ENCODE measurements around the gene EXTL1. TPM values are rescaled to one million over a fixed set of nuclear protein-coding genes. Genes with fewer than 3 reads are reported as not detected.
A peak's percentile ranks its signal among the peaks of the same experiment; 100 is the strongest.

The EXTL1 gene
- under 1 TPM; 0.43 to 0.63 TPM for total RNA-seq
- under 1 TPM; 0.08 to 0.18 TPM for polyA plus RNA-seq
- long read RNA-seq, donor 1, result 0 reads
- long read RNA-seq, donor 2, result 0 reads
- long read RNA-seq, donor 3, result 0 reads
- long read RNA-seq, donor 4, result 0 reads
- long read RNA-seq, donor 5, result 0 reads

DNA sequence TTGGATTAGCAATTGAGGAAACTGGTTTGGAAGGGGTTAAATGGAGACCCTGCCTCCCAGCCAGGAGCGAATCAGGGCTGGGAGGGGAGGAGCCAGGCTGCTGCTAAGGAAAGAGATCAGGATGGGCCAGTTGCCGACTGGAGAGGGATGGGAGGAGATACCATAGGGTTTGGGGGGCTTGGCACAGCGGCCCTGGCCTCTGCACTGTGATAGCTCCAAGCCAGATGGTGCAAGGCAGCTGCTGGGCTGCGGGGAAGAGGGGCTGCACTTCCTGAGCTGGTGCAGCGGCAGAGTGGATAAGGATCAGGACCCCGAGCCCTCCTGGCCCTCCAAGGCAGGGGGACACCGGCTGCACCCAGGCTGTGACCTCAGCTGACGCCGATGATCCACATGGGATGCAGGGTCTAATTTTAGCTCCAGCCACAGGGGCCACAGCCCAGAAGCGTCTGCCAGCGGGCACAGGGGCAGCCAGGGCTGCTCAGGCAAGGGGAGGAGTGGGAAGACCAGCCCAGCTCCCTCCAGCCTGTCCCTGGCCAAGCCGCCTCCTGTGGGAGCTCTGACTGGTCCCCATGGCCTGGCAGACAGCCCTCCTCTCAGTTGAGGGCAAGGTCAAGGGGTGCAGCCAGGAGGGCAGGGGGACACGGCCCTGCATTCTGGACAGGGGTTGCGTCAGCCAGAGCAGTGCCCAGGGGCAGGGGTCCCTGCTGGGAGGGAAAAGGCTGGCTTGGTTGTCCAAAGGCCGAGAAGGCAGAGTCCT lies at the start of gene EXTL1:
EXTL1 (plus strand) TSS at position 129 of the 757 bp plus-strand sequence. CDS start 872 bp downstream, outside the sequence.
- H3K4me1 ChIP-seq (ENCODE audit: control insufficient read depth in 5 of 5, insufficient read depth in 5 of 5, low read length in 5 of 5), result peaks cover 0 to 13% (median 4%) of the 10 kb centered on the region in 5 donors
- TF ChIP-seq, protein P1, sequence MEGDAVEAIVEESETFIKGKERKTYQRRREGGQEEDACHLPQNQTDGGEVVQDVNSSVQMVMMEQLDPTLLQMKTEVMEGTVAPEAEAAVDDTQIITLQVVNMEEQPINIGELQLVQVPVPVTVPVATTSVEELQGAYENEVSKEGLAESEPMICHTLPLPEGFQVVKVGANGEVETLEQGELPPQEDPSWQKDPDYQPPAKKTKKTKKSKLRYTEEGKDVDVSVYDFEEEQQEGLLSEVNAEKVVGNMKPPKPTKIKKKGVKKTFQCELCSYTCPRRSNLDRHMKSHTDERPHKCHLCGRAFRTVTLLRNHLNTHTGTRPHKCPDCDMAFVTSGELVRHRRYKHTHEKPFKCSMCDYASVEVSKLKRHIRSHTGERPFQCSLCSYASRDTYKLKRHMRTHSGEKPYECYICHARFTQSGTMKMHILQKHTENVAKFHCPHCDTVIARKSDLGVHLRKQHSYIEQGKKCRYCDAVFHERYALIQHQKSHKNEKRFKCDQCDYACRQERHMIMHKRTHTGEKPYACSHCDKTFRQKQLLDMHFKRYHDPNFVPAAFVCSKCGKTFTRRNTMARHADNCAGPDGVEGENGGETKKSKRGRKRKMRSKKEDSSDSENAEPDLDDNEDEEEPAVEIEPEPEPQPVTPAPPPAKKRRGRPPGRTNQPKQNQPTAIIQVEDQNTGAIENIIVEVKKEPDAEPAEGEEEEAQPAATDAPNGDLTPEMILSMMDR (IDR thresholded peaks at IDR 0.05; ENCODE audit: control extremely low read depth, extremely low read depth), result no peak
- no peak within 1 kb of the TSS for H3K9ac ChIP-seq (ENCODE audit: insufficient read depth in 1 of 2, low read length in 2 of 2)
- no peak for ATAC-seq (ENCODE audit: insufficient read depth, low FRiP score)
- peak; percentile 74 to 81 (median 77) for DNase-seq
- H3K4me3 ChIP-seq, result no peak within 1 kb of the TSS
- H3K36me3 ChIP-seq (ENCODE audit: control insufficient read depth in 4 of 4, insufficient read depth in 4 of 4, low read length in 4 of 4), result no peaks in the 10 kb centered on the region
- no peaks in the 10 kb centered on the region for H3K27me3 ChIP-seq (ENCODE audit: control insufficient read depth in 3 of 3, insufficient read depth in 3 of 3, low read length in 2 of 3)
- H3K27ac ChIP-seq (ENCODE audit: low read depth in 1 of 2, low read length in 1 of 2), result peak within 1 kb of the TSS; percentile 28 to 90
- no peaks in the 10 kb centered on the region for H3K9me3 ChIP-seq (ENCODE audit: control insufficient read depth in 4 of 4, insufficient read depth in 3 of 4, low read length in 3 of 4)
- WGBS, 2 donors, result 50 to 62% methylated on average over 15 of the region's 15 CpGs

GRCh38 chr1:25971811-25972180 lies 49.8 kb upstream of the EXTL1 start:
- DNase-seq (no peak), ATAC-seq (ENCODE audit: insufficient read depth, low FRiP score) (no peak)
- Histone ChIP-seq H3K27me3 (ENCODE audit: control insufficient read depth in 3 of 3, insufficient read depth in 3 of 3, low read length in 2 of 3) (no peaks in the 10 kb centered on the region), H3K9me3 (ENCODE audit: control insufficient read depth in 4 of 4, insufficient read depth in 3 of 4, low read length in 3 of 4) (no peaks in the 10 kb centered on the region), H3K36me3 (ENCODE audit: control insufficient read depth in 4 of 4, insufficient read depth in 4 of 4, low read length in 4 of 4) (peaks cover 3 to 38% (median 18%) of the 10 kb centered on the region in 4 donors), H3K27ac (ENCODE audit: low read depth in 1 of 2, low read length in 1 of 2) (no peak overlapping the region), H3K4me1 (ENCODE audit: control insufficient read depth in 5 of 5, insufficient read depth in 5 of 5, low read length in 5 of 5) (no peaks in the 10 kb centered on the region), H3K4me3 (no peak overlapping the region), H3K9ac (ENCODE audit: insufficient read depth in 1 of 2, low read length in 2 of 2) (no peak overlapping the region)
- TF ChIP-seq, protein P1 (IDR thresholded peaks at IDR 0.05; ENCODE audit: control extremely low read depth, extremely low read depth), result no peak
- WGBS, 2 donors, result 58 to 67% methylated on average over 1 of the region's 1 CpG

- Histone ChIP-seq H3K9ac (ENCODE audit: insufficient read depth in 1 of 2, low read length in 2 of 2) (no peak overlapping the region), H3K9me3 (ENCODE audit: control insufficient read depth in 4 of 4, insufficient read depth in 3 of 4, low read length in 3 of 4) (no peaks in the 10 kb centered on the region), H3K4me1 (ENCODE audit: control insufficient read depth in 5 of 5, insufficient read depth in 5 of 5, low read length in 5 of 5) (no peaks in the 10 kb centered on the region), H3K36me3 (ENCODE audit: control insufficient read depth in 4 of 4, insufficient read depth in 4 of 4, low read length in 4 of 4) (peaks cover 3 to 32% (median 18%) of the 10 kb centered on the region in 4 donors), H3K4me3 (no peak overlapping the region), H3K27me3 (ENCODE audit: control insufficient read depth in 3 of 3, insufficient read depth in 3 of 3, low read length in 2 of 3) (no peaks in the 10 kb centered on the region), H3K27ac (ENCODE audit: low read depth in 1 of 2, low read length in 1 of 2) (no peak overlapping the region)
- WGBS, 2 donors, result 94 to 95% methylated on average over 6 of the region's 6 CpGs
- DNase-seq (no peak), ATAC-seq (ENCODE audit: insufficient read depth, low FRiP score) (no peak)
- TF ChIP-seq, protein P1 (IDR thresholded peaks at IDR 0.05; ENCODE audit: control extremely low read depth, extremely low read depth), result no peak
Measured at GRCh38 chr1:25973610-25974321, 47.8 kb upstream of the EXTL1 start.

Data from lung (tissue), 16 donors.